ENCODE data around the gene JARID2.

GRCh38 chr6:15310680-15311079 lies 64.8 kb downstream of the JARID2 start:
- TF ChIP-seq CTCF (IDR thresholded peaks at IDR 0.05; ENCODE audit: low read length): no peak
- TF ChIP-seq EZH2 (optimal IDR thresholded peaks at IDR 0.05; ENCODE audit: low read depth, low read length): no peak
- TF ChIP-seq EZH2phosphoT487 (IDR thresholded peaks at IDR 0.05; ENCODE audit: low read length): no peak
